ENCODE data around the gene BTF3. TPM values are rescaled to one million over a fixed set of nuclear protein-coding genes. Genes with fewer than 3 reads are reported as not detected.

The BTF3 gene
- total RNA-seq, 2 donors from 2014 or later = 389 to 397 TPM

GRCh38 chr5:73550016-73550415, 51.8 kb downstream of the BTF3 start:
- intact Hi-C loops (cut with DNase I) = no loop called here
- no peak for DNase-seq (ENCODE audit: low spot score)

GRCh38 chr5:73552642-73553041, 54.4 kb downstream of the BTF3 start:
- intact Hi-C loops (cut with DNase I) = no loop called here
- no peak for DNase-seq (ENCODE audit: low spot score)

Other genes with a start within 250 kb of the BTF3 start
- gene FOXD1, start 49.7 kb upstream of the BTF3 start, total RNA-seq = 10 to 100 TPM; 10.2 to 15.8 TPM
- gene ANKRA2, start 67.2 kb downstream of the BTF3 start, total RNA-seq = 10 to 100 TPM; 19.1 to 19.7 TPM
- 10 to 100 TPM; 17.6 to 17.7 TPM for gene UTP15, start 67.3 kb downstream of the BTF3 start, total RNA-seq
- 10 to 100 TPM; 12.7 to 13.0 TPM for gene ARHGEF28, start 127.8 kb downstream of the BTF3 start, total RNA-seq